NCI-H2227 (cell line): Measurements from ENCODE around the gene S100A5.

Experiments used
- DNase-seq: peaks from one replicate; lab custom pipeline; 2025; ENCODE audit not compliant: unreplicated experiment; lab: John Stamatoyannopoulos, UW

The S100A5 gene

GRCh38 chr1:153513023-153513422 lies 27.7 kb downstream of the S100A5 start:
- no peak for DNase-seq

- peak; percentile 79 for DNase-seq
These were observed 29.7 kb downstream of the S100A5 start for GRCh38 chr1:153510984-153511410.

- DNase-seq, result peak; percentile 23
These were observed 30.9 kb downstream of the S100A5 start for GRCh38 chr1:153509729-153510354.

- no peak for DNase-seq
These were observed 31.7 kb downstream of the S100A5 start for GRCh38 chr1:153509036-153509435.

- no peak for DNase-seq
These were observed 32.7 kb downstream of the S100A5 start for GRCh38 chr1:153507926-153508583.

GRCh38 chr1:153506831-153507413 lies 33.8 kb downstream of the S100A5 start:
- DNase-seq, result no peak

- DNase-seq, result no peak
These were observed 34.3 kb downstream of the S100A5 start for GRCh38 chr1:153506386-153506785.

GRCh38 chr1:153505576-153505975 lies 35.2 kb downstream of the S100A5 start:
- no peak for DNase-seq

GRCh38 chr1:153503766-153504165 lies 37.0 kb downstream of the S100A5 start:
- DNase-seq, result no peak

- no peak for DNase-seq
These were observed 42.0 kb downstream of the S100A5 start for GRCh38 chr1:153498746-153499145.

- no peak for DNase-seq
These were observed 45.2 kb downstream of the S100A5 start for GRCh38 chr1:153495536-153495935.

GRCh38 chr1:153494976-153495535 lies 45.7 kb downstream of the S100A5 start:
- peak; percentile 90 for DNase-seq

- no peak for DNase-seq
These were observed 47.3 kb downstream of the S100A5 start for GRCh38 chr1:153493343-153493960.

- no peak for DNase-seq
These were observed 50.3 kb downstream of the S100A5 start for GRCh38 chr1:153490272-153491051.

GRCh38 chr1:153488731-153489130 lies 52.0 kb downstream of the S100A5 start:
- DNase-seq, result no peak

GRCh38 chr1:153487707-153488106 lies 53.0 kb downstream of the S100A5 start:
- no peak for DNase-seq
